Colonic mucosa (tissue), 4 donors: ENCODE results near the gene HS1BP3. TPM values are rescaled to one million over a fixed set of nuclear protein-coding genes. Genes with fewer than 3 reads are reported as not detected.

ENCODE experiments used
- DNase-seq: peaks from one replicate; pipeline ENCODE4 v3.0.0-alpha.2; 2020
- H3K27ac ChIP-seq: fragments of 200-600 bp; one replicate; pipeline ENCODE4 v1.8.0; 2021
- H3K27me3 ChIP-seq: fragments of 200-600 bp; one replicate; pipeline ENCODE4 v1.8.0; 2021
- H3K36me3 ChIP-seq: fragments of 200-600 bp; one replicate; pipeline ENCODE4 v1.8.0; 2021
- H3K4me1 ChIP-seq: fragments of 200-600 bp; one replicate; pipeline ENCODE4 v1.8.0; 2021; ENCODE audit warnings: mild to moderate bottlenecking
- H3K4me3 ChIP-seq: fragments of 200-600 bp; one replicate; pipeline ENCODE4 v1.8.0; 2021
- H3K9ac ChIP-seq, 2 donors: one replicate each; pipeline ENCODE4 v1.7.0; 2013; ENCODE audit warnings: control low read depth in 2 of 2, low read depth in 2 of 2, low read length in 2 of 2
- H3K9me3 ChIP-seq: fragments of 200-600 bp; one replicate; pipeline ENCODE4 v1.8.0; 2021
- CTCF ChIP-seq: fragments of 200-600 bp; IDR thresholded peaks from one replicate; pipeline ENCODE4 v1.8.0; 2022; ENCODE audit warnings: antibody characterized with exemption, mild to moderate bottlenecking
- intact Hi-C: fragments of 100-400 bp; cut with DNase I; formaldehyde crosslinking; loops from one replicate; pipeline ENCODE4 v1.14.1; 2022
- total RNA-seq, 2 donors: library from RNA; stranded (reverse); fragmentation: NEBNext Ultra II Directional in 1 of 2; extraction: Animal tissue kit (Norgen Biotek cat#: 25700) in 1 of 2; gene quantifications; one replicate each; pipeline ENCODE4 v1.2.1, GENCODE V29; 2021
- donor health status: healthy.
- donor health status: DM: no; HTN: no; CAD: no.
- donor health status: DM: no; HTN: no; CAD: no.

Gene HS1BP3
- total RNA-seq, 2 donors from 2014 or later = 21.2 to 21.5 TPM

- H3K9ac ChIP-seq = peak overlapping the region in 1 of 2 donors; percentile 35
- no peak overlapping the region for H3K27ac ChIP-seq
- H3K27me3 ChIP-seq = peaks cover 24% of the 10 kb centered on the region
- H3K36me3 ChIP-seq = no peaks in the 10 kb centered on the region
- intact Hi-C loops = no loop called here
- H3K4me3 ChIP-seq = no peak overlapping the region
- no peaks in the 10 kb centered on the region for H3K9me3 ChIP-seq
- H3K4me1 ChIP-seq = peaks cover 7% of the 10 kb centered on the region
- TF ChIP-seq CTCF = no peak
- no peak for DNase-seq
Measured at GRCh38 chr2:20676353-20677215, 25.7 kb upstream of the HS1BP3 start.

DNA sequence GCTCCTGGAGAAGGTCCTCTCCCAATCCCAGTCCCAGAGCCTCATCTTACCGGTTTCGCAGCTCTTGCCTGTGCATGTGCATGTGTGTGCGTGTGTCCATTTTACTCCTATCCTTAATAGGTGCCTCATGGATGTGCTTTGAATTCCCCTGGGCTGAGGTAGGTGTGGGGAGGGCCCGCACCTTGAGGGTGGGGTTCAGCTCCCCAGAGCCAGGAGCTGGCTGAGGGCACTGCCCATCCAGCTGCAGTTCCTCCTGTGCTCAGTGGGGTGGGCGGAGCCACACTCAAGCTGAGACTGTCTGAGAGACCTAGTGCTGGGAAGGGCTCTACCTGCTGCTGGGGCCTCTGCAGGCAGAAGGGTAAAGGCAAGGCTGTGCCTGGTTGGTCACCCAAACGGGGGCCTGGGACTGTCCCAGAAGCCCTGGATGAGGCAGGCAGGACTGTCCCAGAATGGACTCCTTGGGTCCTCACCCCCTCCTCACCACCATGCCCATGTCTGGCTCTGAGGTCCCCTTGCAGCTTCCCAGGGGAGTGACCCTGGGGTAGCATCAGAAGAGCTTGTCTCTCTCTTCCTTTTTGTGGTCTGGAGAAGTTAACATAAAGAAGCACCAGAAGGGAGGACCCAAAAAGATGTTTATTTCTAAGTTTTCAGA, 24.9 kb upstream of the HS1BP3 start:
- peaks cover 31% of the 10 kb centered on the region for H3K27me3 ChIP-seq
- no peak overlapping the region for H3K4me3 ChIP-seq
- intact Hi-C loops = no loop called here
- no peaks in the 10 kb centered on the region for H3K9me3 ChIP-seq
- no peak for TF ChIP-seq CTCF
- no peak overlapping the region for H3K27ac ChIP-seq
- H3K4me1 ChIP-seq = peaks cover 7% of the 10 kb centered on the region
- peak overlapping the region in 1 of 2 donors; percentile 35 for H3K9ac ChIP-seq
- H3K36me3 ChIP-seq = no peaks in the 10 kb centered on the region
- DNase-seq = peak; percentile 55

GRCh38 chr2:20674974-20675679, 24.2 kb upstream of the HS1BP3 start:
- no peak overlapping the region for H3K27ac ChIP-seq

GRCh38 chr2:20674309-20674965, 23.5 kb upstream of the HS1BP3 start:
- H3K9ac ChIP-seq = no peak overlapping the region
- DNase-seq = no peak
- no peak for TF ChIP-seq CTCF
- no peak overlapping the region for H3K27ac ChIP-seq
- H3K4me3 ChIP-seq = no peak overlapping the region
- H3K4me1 ChIP-seq = peaks cover 7% of the 10 kb centered on the region
- peaks cover 45% of the 10 kb centered on the region for H3K27me3 ChIP-seq
- H3K36me3 ChIP-seq = no peaks in the 10 kb centered on the region
- intact Hi-C loops = no loop called here
- H3K9me3 ChIP-seq = no peaks in the 10 kb centered on the region

More at GRCh38 chr2:20674974-20675679, 24.2 kb upstream of the HS1BP3 start:
- peaks cover 38% of the 10 kb centered on the region for H3K27me3 ChIP-seq
- H3K4me1 ChIP-seq = peaks cover 7% of the 10 kb centered on the region
- H3K36me3 ChIP-seq = no peaks in the 10 kb centered on the region
- no peak overlapping the region for H3K9ac ChIP-seq
- intact Hi-C loops = no loop called here
- no peak for TF ChIP-seq CTCF
- H3K4me3 ChIP-seq = no peak overlapping the region
- DNase-seq = no peak
- H3K9me3 ChIP-seq = no peaks in the 10 kb centered on the region
